ENCODE results near the gene GFOD2.

GFOD2 gene

DNA sequence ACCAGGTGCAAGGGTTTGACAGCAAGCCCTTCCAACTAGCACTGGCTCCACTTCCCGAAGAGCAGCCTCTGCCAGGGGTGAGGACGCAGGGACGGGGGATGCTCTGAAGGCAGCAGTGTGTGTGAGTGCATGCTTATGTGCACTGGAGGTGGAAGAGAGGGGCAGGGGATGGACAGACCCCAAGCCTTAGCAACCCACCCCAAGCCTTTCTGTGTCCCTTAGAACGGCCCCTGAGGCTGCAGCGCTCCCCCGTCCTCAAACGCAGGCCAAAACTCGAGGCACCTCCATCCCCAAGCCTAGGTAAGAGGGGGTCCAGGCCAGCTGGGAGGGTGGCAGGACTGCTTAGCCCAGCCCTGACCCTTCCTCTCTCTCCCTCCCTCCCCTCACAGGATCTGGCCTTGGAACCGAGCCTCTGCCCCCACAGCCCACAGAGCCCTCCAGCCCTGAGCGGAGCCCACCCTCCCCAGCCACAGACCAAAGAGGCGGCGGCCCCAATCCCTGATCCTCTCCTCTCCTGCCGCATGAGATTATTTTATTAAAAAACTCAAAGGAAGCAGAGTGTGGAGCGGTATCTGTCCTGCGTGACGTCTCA lies 62.0 kb downstream of the GFOD2 start:
- DNase-seq, result no peak

DNA sequence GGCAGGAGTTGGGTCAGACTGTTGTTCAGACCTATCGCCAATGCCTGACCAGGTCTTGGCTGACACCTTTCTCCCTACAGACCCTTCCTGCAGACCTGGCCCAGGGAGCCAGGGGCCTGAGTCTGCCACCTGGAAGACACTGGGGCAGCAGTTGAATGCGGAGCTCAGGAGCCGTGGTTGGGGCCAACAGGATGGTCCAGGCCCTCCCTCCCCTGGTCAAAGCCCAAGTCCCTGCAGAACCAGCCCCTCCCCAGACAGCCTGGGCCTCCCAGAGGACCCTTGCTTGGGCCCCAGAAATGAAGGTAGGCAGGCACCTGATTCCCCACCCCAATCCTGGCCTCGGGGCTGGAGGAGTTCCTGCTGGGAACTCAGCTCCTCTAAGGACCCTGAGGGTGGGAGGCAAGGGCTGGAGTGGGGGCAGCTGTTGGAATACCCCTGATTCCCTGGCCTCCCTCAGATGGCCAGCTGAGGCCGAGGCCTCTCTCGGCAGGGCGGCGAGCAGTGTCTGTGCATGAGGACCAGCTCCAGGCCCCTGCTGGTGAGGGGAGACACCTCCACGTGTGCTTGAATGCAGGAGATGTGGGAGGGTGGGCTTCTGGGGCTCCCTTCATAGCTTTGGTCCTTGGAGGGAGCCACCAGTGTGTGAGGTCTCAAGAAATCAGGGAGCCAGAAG lies 62.6 kb downstream of the GFOD2 start:
- DNase-seq, result no peak

DNA sequence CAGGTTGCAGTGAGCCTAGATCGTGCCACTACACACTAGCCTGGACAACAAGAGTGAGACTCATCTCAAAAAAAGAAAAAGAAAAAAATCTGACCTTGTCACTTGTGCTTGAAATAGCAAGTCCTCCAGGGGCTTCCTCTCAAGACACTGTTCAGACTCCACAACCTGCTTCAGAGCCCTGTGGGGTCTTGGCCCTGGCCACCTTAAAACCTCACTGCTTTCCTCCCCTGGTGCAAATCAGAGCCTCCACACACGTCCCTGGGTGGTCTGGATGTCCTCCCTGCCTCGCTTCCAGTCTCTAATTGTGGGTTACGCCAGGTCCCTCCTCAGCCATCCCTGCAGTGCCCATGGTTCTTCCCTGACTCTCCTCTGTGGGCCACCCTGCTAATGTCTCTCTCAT lies 63.8 kb downstream of the GFOD2 start:
- DNase-seq, result no peak

DNA sequence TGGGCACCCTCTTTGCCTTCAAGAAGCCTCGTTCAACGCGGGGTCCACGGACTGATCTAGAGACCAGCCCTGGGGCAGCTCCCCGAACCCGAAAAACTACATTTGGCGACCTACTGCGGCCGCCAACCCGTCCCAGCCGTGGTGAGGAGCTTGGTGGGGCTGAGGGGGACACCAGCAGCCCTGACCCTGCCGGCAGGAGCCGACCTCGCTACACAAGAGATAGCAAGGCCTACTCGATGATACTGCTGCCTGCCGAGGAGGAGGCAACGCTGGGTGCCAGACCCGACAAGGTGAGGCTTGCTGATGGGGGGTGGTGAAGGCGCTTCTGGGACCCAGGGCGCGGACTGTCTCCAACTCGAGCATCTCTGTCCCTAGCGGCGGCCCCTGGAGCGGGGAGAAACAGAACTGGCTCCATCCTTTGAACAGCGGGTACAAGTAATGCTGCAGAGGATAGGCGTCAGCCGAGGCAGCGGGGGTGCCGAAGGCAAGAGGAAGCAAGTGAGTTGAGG lies 64.7 kb downstream of the GFOD2 start:
- no peak for DNase-seq

DNA sequence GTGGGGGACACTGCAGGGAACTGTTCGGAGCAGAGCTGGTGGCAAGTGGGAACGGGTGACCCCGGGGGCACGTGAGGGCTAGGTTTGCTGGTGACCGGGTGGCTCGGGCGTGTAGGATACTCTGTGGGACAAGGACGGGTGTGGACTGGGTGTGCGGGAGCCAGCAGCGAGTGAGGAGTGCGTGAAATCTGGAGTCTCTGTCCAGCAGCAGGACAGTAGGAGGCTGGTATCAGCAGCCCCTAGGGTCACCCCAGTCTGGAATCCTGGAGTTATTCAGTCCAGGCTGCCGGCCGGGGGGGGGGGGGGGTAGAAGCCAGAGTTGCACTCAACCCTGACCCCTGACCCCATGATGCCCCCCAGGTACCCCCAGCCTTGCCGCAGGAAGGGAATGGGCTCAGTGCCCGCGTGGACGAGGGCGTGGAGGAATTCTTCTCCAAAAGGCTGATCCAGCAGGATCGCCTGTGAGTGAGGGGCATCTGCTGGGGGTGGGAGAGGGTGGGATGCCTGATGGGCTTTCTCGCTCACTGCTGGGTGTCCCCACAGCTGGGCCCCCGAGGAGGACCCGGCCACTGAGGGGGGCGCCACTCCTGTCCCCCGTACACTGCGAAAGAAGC lies 65.2 kb downstream of the GFOD2 start:
- DNase-seq, result no peak

DNA sequence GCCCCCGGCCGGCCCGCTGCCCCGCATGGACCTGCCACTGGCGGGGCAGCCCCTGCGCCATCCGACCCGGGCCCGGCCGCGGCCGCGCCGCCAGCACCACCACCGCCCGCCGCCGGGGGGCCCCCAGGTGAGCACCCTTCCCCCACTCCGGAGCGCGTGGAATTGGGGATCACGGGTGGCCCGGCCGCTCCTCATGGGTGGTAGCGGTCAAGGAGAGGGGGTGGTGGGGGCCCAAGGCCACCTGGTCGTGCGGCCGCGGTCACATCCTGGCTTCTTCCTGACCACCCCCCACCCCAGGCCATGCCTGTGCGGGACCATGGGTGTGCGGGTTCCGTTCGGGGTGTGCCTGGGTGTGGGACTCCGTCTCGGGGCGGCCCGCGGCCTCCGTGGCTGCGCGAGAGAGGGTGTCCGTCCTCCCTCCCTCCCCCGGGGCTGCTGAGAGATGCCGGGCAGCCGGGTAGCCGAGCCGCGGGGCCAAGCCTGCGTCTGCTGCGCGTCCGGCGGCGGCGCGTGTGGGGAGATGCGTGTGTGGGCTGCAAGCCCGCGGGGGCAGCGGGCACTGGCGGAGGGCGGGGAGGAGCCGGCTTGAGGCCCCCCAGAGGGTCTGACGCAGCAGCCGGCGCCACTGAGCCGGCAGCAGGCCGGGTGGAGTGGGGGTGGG lies 65.9 kb downstream of the GFOD2 start:
- no peak for DNase-seq

DNA sequence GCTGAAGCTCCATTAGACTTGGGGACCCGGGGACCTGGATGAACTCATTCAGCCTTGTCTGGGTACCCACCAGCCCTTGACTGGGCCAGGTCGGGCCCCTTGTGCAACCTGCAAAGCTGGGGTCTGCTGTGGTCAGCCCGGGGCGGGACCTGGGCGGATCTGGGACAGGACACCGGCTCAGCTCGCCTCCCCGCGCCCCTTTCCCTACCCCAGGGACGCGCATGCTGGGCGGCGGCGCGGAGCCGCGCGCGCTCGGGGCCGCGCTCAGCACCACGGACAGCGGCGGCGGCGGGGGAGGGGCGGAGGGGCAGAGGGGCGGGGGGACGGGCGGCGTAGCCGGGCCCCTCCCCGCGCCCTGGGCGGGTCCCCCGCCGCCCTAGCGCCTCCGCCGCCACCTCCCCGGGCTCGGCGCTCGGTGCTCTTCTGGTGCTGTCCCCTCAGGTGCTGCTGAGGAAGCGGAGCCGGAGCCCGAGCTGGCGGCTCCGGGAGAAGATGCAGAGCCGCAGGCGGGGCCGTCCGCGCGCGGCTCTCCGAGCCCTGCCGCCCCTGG lies 66.5 kb downstream of the GFOD2 start:
- no peak for DNase-seq

DNA sequence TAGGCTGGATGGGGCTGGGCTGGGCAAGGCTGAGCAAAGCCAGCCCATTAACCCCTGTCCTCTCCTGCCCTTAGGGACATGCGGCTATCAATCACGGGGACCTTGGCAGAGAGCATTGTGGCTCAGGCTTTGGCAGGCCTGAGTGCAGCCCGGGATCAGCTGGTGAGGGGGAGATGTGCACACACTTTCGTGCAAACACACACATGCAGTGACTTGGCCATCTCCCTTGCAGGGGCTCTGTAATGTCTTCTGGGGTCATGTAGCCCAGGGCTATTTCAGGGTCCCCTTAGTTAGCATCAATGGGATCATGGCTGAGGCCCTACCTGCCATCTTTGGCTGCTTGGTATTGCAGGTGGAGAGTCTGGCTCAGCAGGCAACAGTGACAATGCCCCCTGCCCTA lies 67.3 kb downstream of the GFOD2 start:
- no peak for DNase-seq

DNA sequence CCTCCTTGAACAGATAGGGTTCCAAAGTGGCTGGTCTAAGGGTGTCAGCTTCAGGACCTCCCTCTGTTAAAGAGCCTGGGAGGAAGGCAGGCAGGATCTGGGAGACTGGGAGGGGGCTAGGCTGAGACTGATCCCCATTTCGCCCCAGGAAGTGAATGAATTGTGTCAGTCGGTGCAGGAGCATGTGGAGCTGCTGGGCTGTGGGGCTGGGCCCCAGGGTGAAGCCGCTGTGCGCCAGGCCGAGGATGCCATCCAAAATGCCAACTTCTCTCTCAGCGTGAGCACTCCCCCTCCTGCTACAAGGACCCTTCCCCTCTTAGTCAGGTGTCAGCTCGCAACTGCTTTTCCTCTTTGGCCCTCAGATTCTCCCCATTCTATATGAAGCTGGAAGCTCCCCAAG lies 68.1 kb downstream of the GFOD2 start:
- no peak for DNase-seq

DNA sequence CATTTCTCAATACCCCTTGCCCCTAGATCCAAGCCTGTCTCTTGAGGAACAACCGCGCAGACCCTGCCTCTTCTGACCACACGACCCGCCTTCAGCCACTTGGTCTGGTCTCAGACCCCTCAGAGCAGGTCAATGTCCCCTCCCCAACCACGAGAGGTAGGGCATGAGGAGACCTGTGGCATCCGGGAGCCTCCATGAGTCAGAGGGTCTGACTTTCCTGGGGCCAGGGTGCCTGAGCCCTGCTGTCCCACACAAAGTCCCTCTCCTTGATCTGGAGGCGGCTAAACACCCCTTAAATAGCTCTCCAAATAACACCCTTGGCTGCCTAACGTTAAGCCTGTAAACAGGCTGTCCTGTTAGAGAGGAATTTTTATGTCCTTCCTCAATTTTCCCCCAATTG lies 69.1 kb downstream of the GFOD2 start:
- no peak for DNase-seq

DNA sequence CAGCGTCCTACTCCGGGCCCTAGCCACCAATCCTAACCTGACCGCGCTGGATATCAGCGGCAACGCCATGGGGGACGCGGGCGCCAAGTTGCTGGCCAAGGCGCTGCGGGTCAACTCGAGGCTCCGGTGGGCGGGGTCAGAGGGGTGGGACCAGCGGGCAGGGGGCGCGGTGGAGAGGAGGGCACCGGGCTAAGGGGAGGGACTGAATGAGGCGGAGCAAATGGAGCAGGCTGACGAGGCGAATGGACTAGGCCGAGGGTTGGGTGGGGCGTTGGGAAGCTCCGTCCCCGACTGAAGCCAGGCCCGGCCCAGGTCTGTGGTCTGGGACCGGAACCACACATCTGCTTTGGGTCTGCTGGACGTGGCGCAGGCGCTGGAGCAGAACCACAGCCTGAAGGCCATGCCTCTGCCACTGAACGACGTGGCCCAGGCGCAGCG lies 69.6 kb downstream of the GFOD2 start:
- no peak for DNase-seq

DNA sequence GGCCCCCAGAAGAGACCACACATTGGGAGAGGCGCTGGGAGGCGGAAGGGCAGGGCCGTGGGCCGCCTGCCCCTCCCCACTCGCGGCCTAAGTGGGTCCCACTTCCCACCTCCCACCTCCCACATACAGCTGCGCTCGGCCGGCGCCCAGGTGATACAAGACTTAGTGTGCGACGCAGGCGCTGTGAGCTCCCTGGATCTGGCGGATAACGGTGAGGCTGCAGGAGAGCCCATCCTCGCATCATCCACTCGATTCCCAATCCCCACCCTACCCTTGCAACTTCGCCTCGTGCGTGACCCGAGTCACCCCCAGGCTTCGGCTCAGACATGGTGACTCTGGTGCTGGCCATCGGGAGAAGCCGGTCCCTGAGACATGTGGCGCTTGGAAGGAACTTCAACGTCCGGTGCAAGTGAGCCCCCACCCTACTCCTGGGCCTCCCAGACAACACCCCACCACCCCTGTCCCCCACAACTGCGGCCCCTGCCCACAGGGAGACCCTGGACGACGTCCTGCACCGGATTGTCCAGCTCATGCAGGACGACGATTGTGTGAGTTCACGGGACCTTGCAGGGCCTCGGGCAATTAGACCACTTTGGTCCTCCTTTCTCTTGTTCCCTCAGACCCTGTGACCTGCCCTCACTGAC lies 70.2 kb downstream of the GFOD2 start:
- no peak for DNase-seq

DNA sequence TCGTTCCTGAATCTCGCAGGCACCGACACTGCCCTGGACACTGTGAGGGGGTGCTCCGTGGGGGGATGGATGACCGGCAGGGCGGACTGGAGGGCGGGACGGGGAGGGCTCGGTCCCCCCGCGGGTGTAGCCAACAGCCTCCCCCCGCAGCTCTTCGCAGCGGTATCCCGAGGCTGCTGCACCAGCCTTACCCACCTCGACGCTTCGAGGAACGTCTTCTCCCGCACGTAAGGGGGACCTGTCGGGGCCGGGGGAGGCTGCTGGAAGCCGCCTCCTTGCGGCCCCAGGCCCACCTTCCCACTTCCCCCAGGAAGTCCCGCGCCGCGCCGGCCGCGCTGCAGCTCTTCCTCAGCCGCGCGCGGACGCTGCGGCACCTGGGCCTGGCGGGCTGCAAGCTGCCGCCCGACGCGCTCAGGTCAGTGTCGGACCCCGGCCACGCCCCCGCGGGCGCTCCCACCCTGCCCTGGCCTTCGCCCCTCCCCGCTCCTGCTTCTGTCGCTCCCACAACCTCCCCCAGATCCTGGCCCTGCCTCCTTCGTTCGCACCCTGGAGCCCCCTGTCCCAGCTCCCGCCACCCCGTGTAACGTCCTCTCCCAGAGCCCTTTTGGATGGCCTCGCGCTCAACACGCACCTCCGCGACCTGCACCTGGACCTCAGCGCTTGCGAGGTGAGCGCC lies 70.9 kb downstream of the GFOD2 start:
- no peak for DNase-seq

DNA sequence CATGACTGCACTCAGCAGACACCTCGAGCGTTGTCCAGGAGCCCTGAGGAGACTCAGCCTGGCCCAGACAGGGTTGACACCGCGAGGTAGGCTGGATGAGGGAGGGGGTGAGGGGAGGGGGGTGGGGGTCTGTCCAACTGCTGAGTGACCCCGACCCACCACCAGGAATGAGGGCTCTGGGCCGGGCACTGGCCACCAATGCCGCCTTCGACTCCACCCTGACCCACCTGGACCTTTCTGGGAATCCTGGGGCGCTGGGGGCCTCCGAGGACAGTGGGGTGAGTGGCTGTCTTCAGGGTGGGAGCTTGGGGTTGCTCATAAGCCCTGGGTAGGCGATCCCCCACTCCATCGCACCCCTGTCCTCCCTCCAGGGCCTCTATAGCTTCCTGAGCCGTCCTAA lies 71.4 kb downstream of the GFOD2 start:
- DNase-seq, result no peak

DNA sequence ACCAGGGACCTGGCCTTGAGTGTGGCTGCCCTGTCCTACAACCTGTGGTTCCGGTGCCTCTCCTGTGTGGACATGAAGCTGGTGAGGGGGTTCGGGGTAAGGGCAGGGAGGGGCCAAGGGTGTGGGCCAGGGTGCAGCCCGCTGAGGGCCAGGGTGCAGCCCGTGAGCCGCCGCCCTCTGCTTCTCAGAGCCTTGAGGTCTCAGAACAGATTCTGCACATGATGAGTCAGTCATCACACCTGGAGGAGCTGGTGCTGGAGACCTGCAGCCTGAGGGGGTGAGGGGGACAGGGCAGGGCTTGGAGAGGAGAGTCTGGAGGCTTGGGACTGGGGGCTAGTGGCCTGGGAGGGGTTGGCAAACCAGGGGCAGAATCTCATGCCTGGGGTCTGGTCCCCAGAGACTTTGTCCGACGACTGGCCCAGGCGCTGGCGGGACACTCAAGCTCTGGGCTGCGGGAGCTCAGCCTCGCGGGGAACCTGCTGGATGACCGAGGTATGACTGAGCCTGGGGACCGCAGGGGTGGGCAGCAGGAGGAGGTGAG lies 71.9 kb downstream of the GFOD2 start:
- DNase-seq, result no peak

DNA sequence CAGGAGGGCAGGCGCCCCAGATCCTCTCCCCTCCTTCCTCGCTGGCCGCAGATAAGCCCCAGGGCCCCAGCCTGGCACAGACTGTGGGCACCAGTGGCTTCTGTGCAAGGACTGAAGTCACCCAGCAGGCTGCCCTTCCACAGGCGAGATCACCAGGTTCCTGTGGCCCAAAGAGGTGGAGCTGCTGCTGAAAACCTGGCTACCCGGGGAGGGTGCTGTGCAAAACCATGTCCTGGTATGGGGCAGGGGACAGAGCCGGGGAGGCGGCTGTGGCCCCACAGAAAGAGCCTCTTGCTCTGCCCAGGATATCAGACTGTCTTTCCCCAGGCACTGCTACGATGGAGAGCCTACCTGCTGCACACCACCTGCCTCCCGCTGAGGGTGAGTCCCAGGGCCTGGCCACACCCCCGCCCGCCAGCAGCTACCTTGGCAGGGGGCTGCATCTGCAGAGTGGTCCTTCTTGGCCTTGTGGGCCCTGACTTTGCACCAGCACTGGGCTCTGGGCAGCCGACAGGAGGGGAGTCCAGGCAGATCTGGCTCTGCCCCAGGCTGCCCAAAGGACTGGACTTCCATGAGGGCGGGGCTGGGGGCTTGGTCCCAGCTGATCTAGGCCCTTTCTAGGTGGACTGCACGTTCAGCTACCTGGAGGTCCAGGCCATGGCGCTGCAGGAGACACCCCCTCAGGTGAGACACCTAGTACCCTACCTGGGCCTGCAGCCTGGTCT lies 73.6 kb downstream of the GFOD2 start:
- peak in 1 of 4 experiments; percentile 29 for DNase-seq

DNA sequence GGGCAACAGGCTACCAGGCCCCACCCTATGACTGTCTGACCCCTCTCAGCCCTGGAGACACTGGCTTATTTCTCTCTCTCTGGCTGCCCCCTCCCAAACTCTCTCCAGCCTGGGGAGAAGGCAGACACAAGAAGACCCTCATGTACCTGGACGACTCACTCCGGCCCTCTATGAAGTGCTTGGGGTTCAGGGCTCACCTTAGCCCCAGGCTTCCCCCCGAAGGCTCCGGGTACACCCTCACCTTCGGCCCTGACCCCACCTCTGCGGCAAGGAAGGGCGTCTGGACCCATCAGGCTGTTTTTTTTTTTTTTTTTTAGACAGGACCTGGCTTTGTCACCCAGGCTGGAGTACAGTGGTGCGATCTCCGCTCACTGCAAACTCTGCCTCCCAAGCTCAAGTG lies 75.1 kb downstream of the GFOD2 start:
- DNase-seq, result no peak

DNA sequence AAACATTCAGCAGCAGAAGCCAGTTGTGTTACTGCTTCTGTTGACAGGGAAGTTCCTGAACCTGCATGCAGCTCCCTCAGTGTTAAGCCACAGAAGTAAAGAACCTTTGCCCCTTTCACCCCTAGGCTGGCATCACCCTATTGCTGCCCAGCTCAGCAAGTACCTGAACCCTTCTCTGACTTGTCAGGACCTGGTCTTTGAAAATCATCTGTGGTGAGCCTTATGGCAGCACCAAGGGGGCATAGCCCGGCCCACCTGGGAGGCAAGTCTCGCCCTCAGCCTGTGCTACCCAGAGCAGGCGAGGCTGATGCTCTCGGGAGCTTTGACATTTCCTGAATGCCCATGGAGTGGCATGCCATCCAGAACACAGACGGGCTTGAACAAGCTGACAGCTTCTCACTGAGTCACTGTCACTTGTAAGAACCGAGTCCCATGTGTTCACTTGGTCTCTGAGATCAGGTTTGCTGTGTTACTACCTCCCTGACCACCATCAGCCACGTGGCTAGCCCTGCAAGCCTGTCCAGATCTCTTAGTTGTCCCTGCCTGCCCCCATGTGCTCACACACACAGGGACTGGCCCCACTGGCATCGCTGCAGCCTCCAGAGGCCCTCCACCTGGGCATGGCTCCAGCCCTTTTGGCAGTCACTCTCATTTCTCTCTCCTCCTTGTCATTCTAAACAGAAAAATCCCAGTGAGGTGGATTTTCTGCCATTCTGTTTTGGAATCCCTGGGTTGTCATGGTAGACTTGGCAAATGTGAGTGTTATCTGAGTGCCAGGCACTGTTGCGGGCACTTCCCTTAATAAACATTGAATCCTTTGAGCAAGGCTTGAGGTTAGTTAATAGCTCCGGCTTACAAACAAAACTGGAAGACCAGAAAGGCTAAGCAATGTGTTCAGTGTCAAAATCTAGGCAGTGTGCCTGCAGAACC lies 77.1 kb downstream of the GFOD2 start:
- no peak for DNase-seq

DNA sequence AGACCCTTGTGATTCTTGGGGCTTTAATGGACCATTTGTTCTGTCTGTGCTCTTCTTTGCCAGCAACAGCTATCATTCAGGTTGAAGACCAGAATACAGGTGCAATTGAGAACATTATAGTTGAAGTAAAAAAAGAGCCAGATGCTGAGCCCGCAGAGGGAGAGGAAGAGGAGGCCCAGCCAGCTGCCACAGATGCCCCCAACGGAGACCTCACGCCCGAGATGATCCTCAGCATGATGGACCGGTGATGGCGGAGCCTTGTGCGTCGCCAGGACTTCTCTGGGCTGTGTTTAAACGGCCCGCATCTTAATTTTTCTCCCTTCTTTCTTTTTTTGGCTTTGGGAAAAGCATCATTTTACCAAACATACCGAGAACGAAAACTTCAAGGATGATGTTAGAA lies 81.5 kb downstream of the GFOD2 start:
- DNase-seq, result no peak

DNA sequence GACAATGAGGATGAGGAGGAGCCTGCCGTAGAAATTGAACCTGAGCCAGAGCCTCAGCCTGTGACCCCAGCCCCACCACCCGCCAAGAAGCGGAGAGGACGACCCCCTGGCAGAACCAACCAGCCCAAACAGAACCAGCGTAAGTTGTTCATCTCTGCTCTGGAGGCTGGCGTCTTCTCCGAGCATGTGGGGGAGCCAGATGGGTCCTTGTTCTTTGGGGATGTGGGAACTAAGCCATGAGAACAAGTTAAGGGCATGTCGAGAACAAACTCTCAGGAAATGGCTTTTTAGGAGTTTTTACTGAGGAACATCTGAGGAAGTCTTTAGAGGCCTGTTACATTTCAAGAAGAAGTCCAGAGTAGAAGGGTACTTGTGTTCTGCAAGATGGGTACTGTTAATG lies 82.4 kb downstream of the GFOD2 start:
- DNase-seq, result no peak
